Omental fat pad (tissue), 4 donors: Measurements from ENCODE around the gene TBR1. TPM values are rescaled to one million over a fixed set of nuclear protein-coding genes. Genes with fewer than 3 reads are reported as not detected.

Experiments
- ATAC-seq: fragments of 150-250 bp; one replicate; pipeline ENCODE4 v1.9.1; 2016; ENCODE audit warnings: mild to moderate bottlenecking, moderate library complexity; ENCODE audit not compliant: low FRiP score
- DNase-seq: peaks from one replicate; pipeline ENCODE4 v3.0.0-alpha.2; 2019; ENCODE audit warnings: low spot score
- CTCF ChIP-seq, 3 donors: fragments of 450-650 bp; IDR thresholded peaks; one replicate each; pipeline ENCODE4 v1.5.1; 2016 to 2017; ENCODE audit warnings: antibody characterized with exemption in 3 of 3, mild to moderate bottlenecking in 3 of 3, moderate library complexity in 2 of 3
- total RNA-seq, 4 donors: library from RNA; depleted of rRNA; stranded (reverse); fragments of >200 nt; gene quantifications; one replicate each; pipeline ENCODE4 v1.1.0, GENCODE V29; 2016

Gene TBR1
- total RNA-seq, 4 donors from 2014 or later = 0.09 to 1.2 TPM; not detected in 2

- no peak for TF ChIP-seq CTCF (IDR thresholded peaks at IDR 0.05)
- ATAC-seq (no peak), DNase-seq (no peak)
These were observed 14.3 kb downstream of the TBR1 start for GRCh38 chr2:161430386-161430785.

- no peak for ATAC-seq
- no peak for TF ChIP-seq CTCF (IDR thresholded peaks at IDR 0.05)
- no peak for DNase-seq
These were observed 16.0 kb downstream of the TBR1 start for GRCh38 chr2:161432107-161432506.

- ATAC-seq = no peak
These were observed 18.0 kb downstream of the TBR1 start for GRCh38 chr2:161434118-161434517.

GRCh38 chr2:161436411-161436810 is 20.3 kb downstream of the TBR1 start:
- DNase-seq = no peak
- ATAC-seq = no peak
- no peak for TF ChIP-seq CTCF (IDR thresholded peaks at IDR 0.05)

More at GRCh38 chr2:161434118-161434517, 18.0 kb downstream of the TBR1 start:
- no peak for DNase-seq
- no peak for TF ChIP-seq CTCF (IDR thresholded peaks at IDR 0.05)

GRCh38 chr2:161438598-161438997 is 22.5 kb downstream of the TBR1 start:
- TF ChIP-seq CTCF (IDR thresholded peaks at IDR 0.05) = no peak

GRCh38 chr2:161445097-161445496 is 29.0 kb downstream of the TBR1 start:
- ATAC-seq (no peak), DNase-seq (no peak)
- no peak for TF ChIP-seq CTCF (IDR thresholded peaks at IDR 0.05)

More at GRCh38 chr2:161438598-161438997, 22.5 kb downstream of the TBR1 start:
- DNase-seq (no peak), ATAC-seq (no peak)

GRCh38 chr2:161448431-161448830 is 32.3 kb downstream of the TBR1 start:
- no peak for TF ChIP-seq CTCF (IDR thresholded peaks at IDR 0.05)
- DNase-seq = no peak
- no peak for ATAC-seq
